Subcutaneous adipose tissue (tissue), 4 donors: ENCODE data around the gene VSIG1. TPM values are rescaled to one million over a fixed set of nuclear protein-coding genes. Genes with fewer than 3 reads are reported as not detected.

Experiments used
- CTCF ChIP-seq: fragments of 450-650 bp; IDR thresholded peaks from one replicate; pipeline ENCODE4 v1.5.1; 2016; ENCODE audit warnings: low read depth, mild to moderate bottlenecking, control low read depth, antibody characterized with exemption, moderate library complexity
- total RNA-seq, 4 donors: library from RNA; depleted of rRNA; stranded (reverse); fragments of >200 nt; gene quantifications; one replicate each; pipeline ENCODE4 v1.1.0, GENCODE V29; 2016

The VSIG1 gene
- total RNA-seq, 4 donors from 2014 or later, result not detected

- no peak for TF ChIP-seq CTCF
Measured at GRCh38 chrX:108034725-108035124, 10.1 kb upstream of the VSIG1 start.

- no peak for TF ChIP-seq CTCF
Measured at GRCh38 chrX:108036298-108036973, 8.4 kb upstream of the VSIG1 start.

- TF ChIP-seq CTCF, result no peak
Measured at GRCh38 chrX:108049649-108050048, 4.8 kb downstream of the VSIG1 start.

- TF ChIP-seq CTCF, result no peak
Measured at GRCh38 chrX:108053218-108053617, 8.4 kb downstream of the VSIG1 start.

GRCh38 chrX:108055546-108055945, 10.7 kb downstream of the VSIG1 start:
- no peak for TF ChIP-seq CTCF

- TF ChIP-seq CTCF, result no peak
Measured at GRCh38 chrX:108059801-108060200, 14.9 kb downstream of the VSIG1 start.

- TF ChIP-seq CTCF, result no peak
Measured at GRCh38 chrX:108064001-108064400, 19.1 kb downstream of the VSIG1 start.
